HG03103 (cell line): ENCODE results near the gene SLC7A11.
"Not testable (repeated sequence)": the region's sequence is repeated elsewhere in the genome, so short reads cannot be mapped to it uniquely, and the experiment has no call there.

Experiments
- ATAC-seq: cut with Tn5 transposase; IDR thresholded peaks from one replicate; pipeline ENCODE4 v1.9.1; 2021; ENCODE audit warnings: low read depth; ENCODE audit not compliant: unreplicated experiment

Gene SLC7A11

GRCh38 chr4:138216272-138216867, 25.8 kb downstream of the SLC7A11 start:
- no peak for ATAC-seq

DNA sequence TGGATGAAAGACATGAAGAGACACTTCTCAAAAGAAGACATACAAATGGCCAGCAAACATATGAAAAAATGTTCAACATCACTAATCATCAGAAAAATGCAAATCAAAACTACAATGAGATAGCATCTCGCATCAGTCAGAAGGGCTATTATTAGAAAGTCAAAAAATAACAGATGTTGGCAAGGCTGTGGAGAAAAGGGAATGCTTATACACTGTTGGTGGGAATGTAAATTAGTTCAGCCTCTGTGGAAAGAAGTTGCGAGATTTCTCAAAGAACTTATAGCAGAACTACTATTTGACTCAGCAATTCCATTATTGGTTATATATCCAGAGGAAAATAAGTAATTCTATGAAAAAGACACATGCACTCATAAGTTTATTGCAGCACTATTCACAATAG, 31.6 kb downstream of the SLC7A11 start:
- ATAC-seq: not testable (repeated sequence)

- ATAC-seq: no peak
Observed at GRCh38 chr4:138209094-138209493, 33.1 kb downstream of the SLC7A11 start.

GRCh38 chr4:138205531-138206233, 36.5 kb downstream of the SLC7A11 start:
- ATAC-seq: no peak

- ATAC-seq: no peak
Observed at GRCh38 chr4:138204507-138204906, 37.6 kb downstream of the SLC7A11 start.

GRCh38 chr4:138202686-138203085, 39.5 kb downstream of the SLC7A11 start:
- no peak for ATAC-seq

- ATAC-seq: no peak
Observed at GRCh38 chr4:138200236-138200590, 41.9 kb downstream of the SLC7A11 start.

DNA sequence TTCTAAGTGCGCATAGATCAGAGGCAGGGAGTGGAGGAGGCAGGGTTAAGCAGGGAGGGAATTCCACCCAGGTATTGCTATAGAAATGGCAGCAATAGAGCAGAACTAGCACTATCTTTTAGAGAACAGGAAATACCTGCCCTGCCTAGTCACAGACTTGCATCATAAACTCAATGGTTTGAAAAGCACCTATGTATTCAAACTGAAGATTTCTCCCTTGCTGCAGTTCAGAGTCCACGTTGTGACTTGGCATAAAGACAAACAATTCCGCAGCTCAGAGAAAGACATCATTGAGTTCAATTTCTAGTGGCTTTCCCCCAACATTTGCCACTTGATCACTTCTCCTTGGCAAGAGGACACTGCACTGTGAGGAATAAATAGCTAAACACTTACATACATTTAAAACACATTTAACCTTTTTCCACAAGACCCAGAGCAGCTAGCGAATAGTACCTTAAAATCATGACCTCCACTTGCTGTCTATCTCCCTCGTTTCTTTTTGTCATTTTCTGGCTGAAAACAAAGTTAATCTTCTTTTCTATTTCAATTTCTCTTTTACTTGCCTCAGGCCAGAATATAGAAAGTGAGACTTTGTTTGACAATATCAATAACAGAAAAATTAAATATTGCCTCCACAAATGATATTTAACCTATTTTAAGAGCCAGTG, 42.4 kb downstream of the SLC7A11 start:
- ATAC-seq: peak; percentile 58

GRCh38 chr4:138196153-138196552, 46.0 kb downstream of the SLC7A11 start:
- ATAC-seq: no peak

DNA sequence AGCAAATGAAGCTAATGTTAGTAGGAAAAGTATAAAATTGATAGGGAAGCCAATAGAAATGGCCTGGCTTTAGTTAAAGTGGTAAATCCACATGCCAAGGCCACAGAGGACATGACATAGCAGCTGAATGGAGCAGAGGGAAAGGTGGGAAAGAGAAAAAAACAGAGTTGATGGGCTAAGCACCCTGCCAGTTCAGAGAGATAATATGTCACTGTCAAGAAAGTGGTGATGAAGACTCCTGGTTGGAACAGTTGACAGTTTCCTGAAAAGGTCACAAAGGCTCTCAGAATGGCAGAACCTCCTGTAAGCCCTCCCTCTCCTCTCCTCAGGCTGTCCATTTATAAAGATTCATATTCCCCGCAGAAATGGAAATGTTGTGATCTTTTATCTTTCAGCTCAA, 48.2 kb downstream of the SLC7A11 start:
- no peak for ATAC-seq

DNA sequence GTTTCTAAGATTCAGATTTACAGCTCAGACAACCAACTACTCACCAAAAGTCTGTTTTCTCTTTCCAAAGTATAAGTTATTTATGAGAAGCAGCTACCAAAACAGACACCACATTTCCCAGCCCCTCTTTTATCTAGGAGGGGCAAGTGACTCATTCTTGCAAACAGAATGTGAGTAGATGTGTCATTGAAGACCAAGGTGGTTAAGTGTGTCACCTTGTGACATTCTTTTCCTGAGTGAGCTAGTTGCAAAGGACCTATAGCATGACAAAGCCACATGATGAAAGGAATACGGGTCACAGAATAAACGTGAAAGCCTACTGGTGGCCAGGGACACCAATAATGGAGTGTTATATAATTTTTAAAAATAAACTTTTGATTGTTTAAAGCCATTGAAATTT, 50.0 kb downstream of the SLC7A11 start:
- ATAC-seq: peak; percentile 35

DNA sequence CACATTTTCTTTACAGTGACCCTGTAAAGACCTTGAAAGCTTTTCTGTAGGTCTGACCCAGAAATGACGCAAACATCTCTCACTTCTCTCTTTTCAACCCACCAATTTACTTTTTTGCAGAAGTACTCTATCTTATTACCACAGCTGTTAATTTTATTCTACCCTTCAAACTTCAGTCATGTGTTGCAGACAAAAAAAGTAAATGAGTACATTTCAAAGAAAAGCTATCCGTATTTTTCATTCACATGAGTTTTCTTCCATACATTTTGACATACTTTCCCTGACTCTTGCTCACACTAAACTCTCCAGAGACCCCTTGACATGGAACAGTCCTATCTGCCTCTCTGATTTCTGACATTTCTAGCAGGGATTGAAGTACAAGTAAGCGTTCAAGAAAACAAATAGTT, 51.7 kb downstream of the SLC7A11 start:
- peak; percentile 99 for ATAC-seq

DNA sequence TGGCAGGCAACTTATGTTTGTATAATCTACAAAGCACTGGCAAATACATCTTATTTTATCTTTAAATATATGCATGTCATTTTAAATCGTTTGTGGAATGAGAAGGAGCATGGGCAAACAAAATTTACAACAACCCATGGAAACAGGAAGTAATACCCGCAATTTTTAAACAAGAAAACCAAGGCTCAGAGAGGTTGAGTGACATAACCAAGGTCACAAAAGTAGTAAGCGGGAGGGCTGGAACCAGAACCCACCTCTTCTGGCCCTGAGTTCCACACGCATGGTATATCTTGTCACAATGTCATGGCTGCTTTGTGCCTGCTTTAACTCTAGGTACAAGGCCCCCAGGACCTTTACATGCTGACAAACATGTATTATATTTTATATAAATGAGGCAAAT, 52.9 kb downstream of the SLC7A11 start:
- ATAC-seq: no peak

DNA sequence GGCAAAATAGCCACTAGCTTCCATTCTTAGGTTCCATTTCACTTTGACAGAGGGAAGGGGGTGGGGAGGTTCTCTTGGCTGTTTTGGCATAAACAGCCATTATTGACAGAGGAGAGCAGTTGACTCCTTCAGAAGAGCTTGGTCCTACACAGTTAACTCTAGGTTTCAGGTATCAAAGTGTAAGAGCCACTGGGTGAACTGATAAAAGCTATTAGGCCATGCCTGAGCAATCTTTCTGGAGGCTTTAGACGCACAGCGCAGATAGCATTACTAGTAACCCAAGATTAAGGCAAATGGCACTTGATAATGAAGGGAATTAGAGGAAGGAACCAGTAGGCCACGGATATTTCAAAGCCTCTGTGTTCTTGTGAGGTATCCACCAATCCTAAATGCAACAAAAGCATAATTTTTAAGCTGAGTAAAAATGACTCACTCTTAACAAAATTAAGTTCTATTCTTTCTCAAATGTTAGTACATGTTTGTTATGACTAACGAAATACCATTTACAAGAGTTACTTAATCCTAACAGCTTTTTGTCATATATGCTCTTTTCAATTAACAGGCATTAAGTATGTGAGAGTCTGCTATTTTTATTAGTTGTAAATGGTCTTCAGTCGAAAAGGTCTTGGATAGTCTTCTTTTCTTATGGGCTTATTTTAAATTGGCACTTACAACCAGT, 53.6 kb downstream of the SLC7A11 start:
- ATAC-seq: no peak

GRCh38 chr4:138185859-138186645, 56.1 kb downstream of the SLC7A11 start:
- ATAC-seq: no peak

- ATAC-seq: no peak
Observed at GRCh38 chr4:138184886-138185285, 57.3 kb downstream of the SLC7A11 start.

GRCh38 chr4:138182838-138183426, 59.2 kb downstream of the SLC7A11 start:
- peak; percentile 74 for ATAC-seq

DNA sequence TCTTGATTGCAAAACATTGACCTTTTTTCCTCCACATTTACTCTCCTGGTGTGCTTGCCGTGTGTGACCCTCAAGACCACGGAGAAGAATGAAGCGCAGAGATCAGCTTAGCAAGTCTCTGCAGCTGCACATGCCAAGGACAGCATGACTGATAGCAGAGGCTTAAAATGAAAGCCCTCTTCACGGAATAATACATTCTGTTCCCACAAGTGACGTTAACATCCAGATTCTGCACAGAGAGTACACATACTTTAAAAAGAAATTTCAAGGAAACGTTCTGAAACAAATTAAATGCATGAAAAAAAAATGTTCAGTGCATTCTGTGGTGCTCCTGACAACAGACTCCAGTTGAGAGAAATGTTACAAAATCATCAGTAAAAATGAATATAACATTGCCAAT, 60.9 kb downstream of the SLC7A11 start:
- ATAC-seq: no peak

GRCh38 chr4:138178566-138178965, 63.6 kb downstream of the SLC7A11 start:
- no peak for ATAC-seq

DNA sequence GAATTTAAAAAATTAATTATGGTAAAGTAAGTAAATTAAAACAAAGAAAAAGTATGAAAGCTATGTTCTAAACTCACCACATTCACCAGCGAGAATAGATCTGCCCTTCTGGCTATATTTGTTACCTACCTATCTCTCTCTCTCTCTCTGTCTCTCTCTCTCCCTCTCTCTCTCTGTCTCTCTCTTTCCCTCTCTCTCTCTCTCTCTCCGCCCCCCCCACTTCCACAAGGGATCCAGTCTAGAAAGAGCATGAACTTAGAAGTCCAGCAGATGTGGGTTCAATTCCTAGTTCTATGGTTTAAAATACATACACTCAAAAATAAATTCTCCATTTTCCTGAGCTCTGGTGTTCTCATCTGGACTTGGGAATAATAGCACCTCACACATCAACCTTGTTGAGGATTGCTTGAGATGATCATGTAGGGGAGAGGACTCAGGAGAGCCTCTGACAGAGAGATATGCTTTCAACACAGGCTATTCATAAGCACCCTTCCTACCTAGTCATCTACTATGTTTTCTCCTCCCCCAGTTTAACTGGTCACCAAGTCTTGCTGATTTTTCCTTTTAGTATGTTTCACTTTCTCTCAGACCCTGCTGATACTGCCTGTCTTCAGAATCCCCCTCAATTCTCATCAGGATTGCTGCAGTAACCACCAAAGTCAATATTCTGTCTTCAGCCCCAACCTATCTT, 64.7 kb downstream of the SLC7A11 start:
- no peak for ATAC-seq
